Activated T-helper 9 cell treated with anti-CD3 and anti-CD28 coated beads, Interleukin-2, amount 50 U/mL, for 16 hours (primary cell): ENCODE results near the gene TBCE.
"Not testable (repeated sequence)": the region's sequence is repeated elsewhere in the genome, so short reads cannot be mapped to it uniquely, and the experiment has no call there.

Source experiments
- DNase-seq: peaks from one replicate; pipeline ENCODE4 v3.0.0-alpha.2; 2020; ENCODE audit warnings: low read depth

The TBCE gene

GRCh38 chr1:235357485-235358373 lies 9.5 kb upstream of the TBCE start:
- no peak for DNase-seq

GRCh38 chr1:235358899-235359298 lies 8.3 kb upstream of the TBCE start:
- DNase-seq, result no peak

GRCh38 chr1:235364189-235364588 lies 3.0 kb upstream of the TBCE start:
- DNase-seq, result not testable (repeated sequence)

- no peak for DNase-seq
These were observed 941 bp upstream of the TBCE start for GRCh38 chr1:235366286-235366685.

- DNase-seq, result no peak
These were observed 1.2 kb downstream of the TBCE start for GRCh38 chr1:235368428-235368827.

- no peak for DNase-seq
These were observed 2.6 kb downstream of the TBCE start for GRCh38 chr1:235369802-235370201.

GRCh38 chr1:235375919-235376605 lies 8.8 kb downstream of the TBCE start:
- no peak for DNase-seq

GRCh38 chr1:235378134-235378735 lies 11.0 kb downstream of the TBCE start:
- DNase-seq, result not testable (repeated sequence)

GRCh38 chr1:235381955-235382739 lies 14.9 kb downstream of the TBCE start:
- DNase-seq, result not testable (repeated sequence)

- DNase-seq, result not testable (repeated sequence)
These were observed 18.4 kb downstream of the TBCE start for GRCh38 chr1:235385633-235386032.

- no peak for DNase-seq
These were observed 24.6 kb downstream of the TBCE start for GRCh38 chr1:235391874-235392273.

GRCh38 chr1:235397733-235398132 lies 30.5 kb downstream of the TBCE start:
- DNase-seq, result no peak

GRCh38 chr1:235399661-235400060 lies 32.4 kb downstream of the TBCE start:
- no peak for DNase-seq

GRCh38 chr1:235401251-235401650 lies 34.0 kb downstream of the TBCE start:
- DNase-seq, result no peak

- no peak for DNase-seq
These were observed 35.4 kb downstream of the TBCE start for GRCh38 chr1:235402457-235403200.

GRCh38 chr1:235403593-235403992 lies 36.4 kb downstream of the TBCE start:
- no peak for DNase-seq

- no peak for DNase-seq
These were observed 37.0 kb downstream of the TBCE start for GRCh38 chr1:235404190-235404589.

- DNase-seq, result no peak
These were observed 40.2 kb downstream of the TBCE start for GRCh38 chr1:235407419-235407818.

GRCh38 chr1:235408503-235408960 lies 41.3 kb downstream of the TBCE start:
- no peak for DNase-seq

- no peak for DNase-seq
These were observed 42.0 kb downstream of the TBCE start for GRCh38 chr1:235409042-235409820.
